Measurements from ENCODE around the gene CFAP157. TPM values are rescaled to one million over a fixed set of nuclear protein-coding genes. Genes with fewer than 3 reads are reported as not detected.
A peak's percentile ranks its signal among the peaks of the same experiment; 100 is the strongest.

Gene CFAP157
- total and polyA plus RNA-seq, 8 donors = 0.14 to 7.6 (median 0.19) TPM; not detected in 3

DNA sequence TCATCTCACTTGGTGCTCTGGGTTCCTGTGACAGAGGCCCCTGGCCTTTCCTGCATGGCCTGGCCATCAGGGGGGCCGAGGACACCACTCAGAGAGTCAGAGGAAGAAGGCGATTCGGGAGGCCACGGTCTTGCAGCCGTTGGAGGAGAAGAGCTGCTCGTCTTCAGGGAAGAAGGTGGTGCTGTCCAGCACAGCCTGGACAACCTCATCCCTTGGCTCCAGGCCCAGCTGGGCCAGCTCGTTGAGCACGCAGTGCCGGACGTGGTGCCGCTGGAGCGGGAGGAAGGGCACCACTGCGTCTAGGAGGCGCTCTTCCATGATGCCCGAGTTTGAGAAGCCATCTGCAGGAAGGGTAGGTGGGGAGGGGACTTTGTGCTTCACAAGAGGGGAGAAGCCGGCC, 25.1 kb downstream of the CFAP157 start:
- 70 to 88% (median 85%) methylated on average over 14 to 16 of the region's 16 CpGs for WGBS, 5 donors
- H3K9me3 ChIP-seq = no peaks in the 10 kb centered on the region
- no peak for DNase-seq
- TF ChIP-seq, protein P1, sequence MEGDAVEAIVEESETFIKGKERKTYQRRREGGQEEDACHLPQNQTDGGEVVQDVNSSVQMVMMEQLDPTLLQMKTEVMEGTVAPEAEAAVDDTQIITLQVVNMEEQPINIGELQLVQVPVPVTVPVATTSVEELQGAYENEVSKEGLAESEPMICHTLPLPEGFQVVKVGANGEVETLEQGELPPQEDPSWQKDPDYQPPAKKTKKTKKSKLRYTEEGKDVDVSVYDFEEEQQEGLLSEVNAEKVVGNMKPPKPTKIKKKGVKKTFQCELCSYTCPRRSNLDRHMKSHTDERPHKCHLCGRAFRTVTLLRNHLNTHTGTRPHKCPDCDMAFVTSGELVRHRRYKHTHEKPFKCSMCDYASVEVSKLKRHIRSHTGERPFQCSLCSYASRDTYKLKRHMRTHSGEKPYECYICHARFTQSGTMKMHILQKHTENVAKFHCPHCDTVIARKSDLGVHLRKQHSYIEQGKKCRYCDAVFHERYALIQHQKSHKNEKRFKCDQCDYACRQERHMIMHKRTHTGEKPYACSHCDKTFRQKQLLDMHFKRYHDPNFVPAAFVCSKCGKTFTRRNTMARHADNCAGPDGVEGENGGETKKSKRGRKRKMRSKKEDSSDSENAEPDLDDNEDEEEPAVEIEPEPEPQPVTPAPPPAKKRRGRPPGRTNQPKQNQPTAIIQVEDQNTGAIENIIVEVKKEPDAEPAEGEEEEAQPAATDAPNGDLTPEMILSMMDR (IDR thresholded peaks at IDR 0.05) = no peak
- no peak for TF ChIP-seq EP300 (IDR thresholded peaks at IDR 0.05)
- no peak for TF ChIP-seq POLR2AphosphoS5 (IDR thresholded peaks at IDR 0.05)
- TF ChIP-seq POLR2A (IDR thresholded peaks at IDR 0.05) = no peak
- intact Hi-C loops (cut with DNase I; ENCODE audit: low total_unique reads) = loop anchor here (5.0 kb wide), 1 partner anchor 140 kb away; no protein-coding TSS in a partner anchor
- H3K4me1 ChIP-seq = peaks cover 7 to 22% (median 19%) of the 10 kb centered on the region in 4 donors
- H3K36me3 ChIP-seq = peaks cover 12 to 38% (median 25%) of the 10 kb centered on the region in 4 donors
- H3K27ac ChIP-seq = no peak overlapping the region
- no peaks in the 10 kb centered on the region for H3K27me3 ChIP-seq
- H3K4me3 ChIP-seq = no peak overlapping the region

DNA sequence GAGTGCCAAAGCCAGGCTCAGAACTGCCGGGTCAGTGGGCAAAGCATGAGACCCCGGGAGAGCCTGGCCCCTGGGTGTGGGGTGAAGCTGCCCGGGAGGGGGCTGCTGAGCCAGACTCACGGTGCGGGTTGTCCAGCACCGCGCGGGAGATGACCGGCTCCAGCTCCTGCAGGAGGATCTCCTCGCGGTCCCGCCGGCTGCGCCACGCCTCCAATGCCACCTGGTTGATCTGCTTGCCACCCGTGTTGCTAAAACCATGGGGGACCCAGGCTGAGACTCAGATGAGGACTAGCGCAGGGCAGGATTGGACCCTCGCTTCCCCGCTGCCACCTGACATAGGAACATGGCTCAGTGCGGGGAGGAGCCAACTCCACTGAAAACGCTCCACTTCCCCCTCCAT, 25.7 kb downstream of the CFAP157 start:
- intact Hi-C loops (cut with DNase I; ENCODE audit: low total_unique reads) = loop anchor here (5.0 kb wide), 1 partner anchor 140 kb away; no protein-coding TSS in a partner anchor
- Histone ChIP-seq H3K36me3 (peaks cover 12 to 38% (median 25%) of the 10 kb centered on the region in 4 donors), H3K27me3 (no peaks in the 10 kb centered on the region), H3K9me3 (no peaks in the 10 kb centered on the region), H3K27ac (no peak overlapping the region), H3K4me3 (no peak overlapping the region), H3K4me1 (peaks cover 7 to 22% (median 19%) of the 10 kb centered on the region in 4 donors)
- DNase-seq = no peak
- no peak for TF ChIP-seq POLR2A (IDR thresholded peaks at IDR 0.05)
- TF ChIP-seq, protein P1 (IDR thresholded peaks at IDR 0.05) = no peak
- TF ChIP-seq EP300 (IDR thresholded peaks at IDR 0.05) = no peak
- WGBS, 5 donors = 84 to 96% (median 95%) methylated on average over 9 to 21 of the region's 21 CpGs

DNA sequence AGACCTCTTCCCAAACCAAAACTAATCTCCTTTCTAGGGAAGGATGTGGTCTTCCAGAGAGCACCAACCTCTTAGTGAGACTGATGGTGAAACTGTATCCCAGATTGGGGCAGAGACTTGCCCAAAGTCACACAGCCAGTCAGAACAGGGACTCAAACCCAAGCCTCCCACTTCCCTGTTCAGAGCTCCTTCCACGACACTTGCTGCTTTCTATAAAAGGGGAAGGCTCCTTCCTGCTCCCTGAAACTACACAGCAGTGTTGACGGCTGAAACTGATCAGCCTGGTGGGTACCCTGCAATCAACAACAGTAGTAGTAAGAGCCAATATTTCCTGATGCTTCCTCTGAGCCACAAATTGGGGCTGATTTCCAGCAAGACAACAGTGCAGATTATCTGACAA, 26.8 kb downstream of the CFAP157 start:
- no peak for TF ChIP-seq POLR2AphosphoS5 (IDR thresholded peaks at IDR 0.05)
- no peak for TF ChIP-seq EP300 (IDR thresholded peaks at IDR 0.05)
- TF ChIP-seq, protein P1 (IDR thresholded peaks at IDR 0.05) = no peak
- TF ChIP-seq POLR2A (IDR thresholded peaks at IDR 0.05) = no peak
- 63 to 91% (median 76%) methylated on average over 2 of the region's 2 CpGs for WGBS, 5 donors
- Histone ChIP-seq H3K9me3 (no peaks in the 10 kb centered on the region), H3K4me3 (no peak overlapping the region), H3K27ac (no peak overlapping the region), H3K27me3 (no peaks in the 10 kb centered on the region), H3K4me1 (peaks cover 7 to 22% (median 19%) of the 10 kb centered on the region in 4 donors), H3K36me3 (peaks cover 12 to 45% (median 30%) of the 10 kb centered on the region in 4 donors)
- intact Hi-C loops (cut with DNase I; ENCODE audit: low total_unique reads) = loop anchor here (5.0 kb wide), 1 partner anchor 141 kb away; no protein-coding TSS in a partner anchor
- DNase-seq = no peak

DNA sequence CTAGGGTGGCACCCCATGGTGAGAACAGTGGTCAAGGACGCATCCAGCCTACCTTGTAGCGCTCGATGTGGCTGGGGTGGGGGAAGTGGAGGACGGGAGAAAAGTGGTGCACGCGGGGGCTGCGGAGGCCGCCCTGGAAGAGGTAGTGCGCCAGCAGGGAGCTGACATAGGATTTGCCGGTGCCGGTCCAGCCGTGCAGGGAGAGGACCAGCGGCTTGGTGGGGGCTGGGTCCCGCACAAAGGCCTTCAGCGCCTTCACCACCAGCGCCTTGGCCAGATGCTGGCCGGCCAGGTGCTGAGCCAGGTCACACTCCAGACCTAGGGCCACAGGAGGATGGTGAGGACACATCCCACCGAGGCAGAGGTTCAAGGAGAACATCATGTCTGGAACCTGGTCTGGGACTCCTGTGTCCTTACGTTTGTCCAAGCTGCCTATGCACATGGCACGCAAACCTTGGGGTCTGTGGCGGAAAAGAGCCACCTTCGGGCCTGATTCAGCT, 27.5 kb downstream of the CFAP157 start:
- Histone ChIP-seq H3K4me1 (peaks cover 7 to 22% (median 19%) of the 10 kb centered on the region in 4 donors), H3K36me3 (peaks cover 12 to 47% (median 34%) of the 10 kb centered on the region in 4 donors), H3K9me3 (no peaks in the 10 kb centered on the region), H3K4me3 (peak overlapping the region; percentile 70 to 78 (median 76)), H3K27me3 (no peaks in the 10 kb centered on the region), H3K27ac (peak overlapping the region; percentile 96 to 99 (median 97))
- TF ChIP-seq POLR2AphosphoS5 (IDR thresholded peaks at IDR 0.05) (no peak), POLR2A (IDR thresholded peaks at IDR 0.05) (no peak)
- TF ChIP-seq, protein P1 (IDR thresholded peaks at IDR 0.05) = no peak
- DNase-seq = no peak
- 39 to 51% (median 42%) methylated on average over 18 to 22 of the region's 22 CpGs for WGBS, 5 donors
- intact Hi-C loops (cut with DNase I; ENCODE audit: low total_unique reads) = loop anchor here (5.0 kb wide), 1 partner anchor 142 kb away; no protein-coding TSS in a partner anchor

All from stomach (tissue), 9 donors.